ENCODE measurements around the gene FBN1. TPM values are rescaled to one million over a fixed set of nuclear protein-coding genes. Genes with fewer than 3 reads are reported as not detected.

FBN1 gene
- total RNA-seq, 2 donors from 2014 or later = 57.1 to 84.9 TPM

- H3K9me3 ChIP-seq = no peaks in the 10 kb centered on the region
- H3K4me1 ChIP-seq = peaks cover 0 to 11% of the 10 kb centered on the region in 2 donors
- no peak for DNase-seq (ENCODE audit: low spot score)
Measured at GRCh38 chr15:48643776-48644466, 1.6 kb downstream of the FBN1 start.

GRCh38 chr15:48643206-48643605, 2.3 kb downstream of the FBN1 start:
- Histone ChIP-seq H3K27ac (peak overlapping the region; percentile 86 to 92), H3K36me3 (no peaks in the 10 kb centered on the region), H3K4me1 (peaks cover 0 to 11% of the 10 kb centered on the region in 2 donors), H3K9me3 (no peaks in the 10 kb centered on the region), H3K27me3 (no peaks in the 10 kb centered on the region), H3K4me3 (peak overlapping the region; percentile 70 to 88)
- no peak for TF ChIP-seq CTCF (IDR thresholded peaks at IDR 0.05)
- DNase-seq (ENCODE audit: low spot score) = no peak

More at GRCh38 chr15:48643776-48644466, 1.6 kb downstream of the FBN1 start:
- Histone ChIP-seq H3K36me3 (no peaks in the 10 kb centered on the region), H3K27ac (peak overlapping the region; percentile 86 to 92), H3K4me3 (peak overlapping the region; percentile 70 to 88), H3K27me3 (no peaks in the 10 kb centered on the region)
- no peak for TF ChIP-seq CTCF (IDR thresholded peaks at IDR 0.05)

GRCh38 chr15:48642795-48643194, 2.7 kb downstream of the FBN1 start:
- H3K9me3 ChIP-seq = no peaks in the 10 kb centered on the region
- H3K27me3 ChIP-seq = no peaks in the 10 kb centered on the region
- peaks cover 0 to 11% of the 10 kb centered on the region in 2 donors for H3K4me1 ChIP-seq
- peak overlapping the region; percentile 86 to 92 for H3K27ac ChIP-seq
- no peak for TF ChIP-seq CTCF (IDR thresholded peaks at IDR 0.05)
- no peak for DNase-seq (ENCODE audit: low spot score)
- H3K36me3 ChIP-seq = no peaks in the 10 kb centered on the region
- peak overlapping the region; percentile 70 to 88 for H3K4me3 ChIP-seq

GRCh38 chr15:48641416-48641815, 4.1 kb downstream of the FBN1 start:
- Histone ChIP-seq H3K4me3 (peak overlapping the region; percentile 20 to 88), H3K4me1 (peaks cover 0 to 6% of the 10 kb centered on the region in 2 donors), H3K36me3 (no peaks in the 10 kb centered on the region), H3K9me3 (no peaks in the 10 kb centered on the region), H3K27ac (no peak overlapping the region), H3K27me3 (no peaks in the 10 kb centered on the region)
- TF ChIP-seq CTCF (IDR thresholded peaks at IDR 0.05) = peak in 1 of 2 donors; percentile 64
- no peak for DNase-seq (ENCODE audit: low spot score)

- Histone ChIP-seq H3K4me3 (no peak overlapping the region), H3K27me3 (no peaks in the 10 kb centered on the region), H3K9me3 (no peaks in the 10 kb centered on the region), H3K27ac (no peak overlapping the region), H3K36me3 (no peaks in the 10 kb centered on the region), H3K4me1 (no peaks in the 10 kb centered on the region)
- DNase-seq (ENCODE audit: low spot score) = no peak
- TF ChIP-seq CTCF (IDR thresholded peaks at IDR 0.05) = no peak
Measured at GRCh38 chr15:48638963-48639362, 6.5 kb downstream of the FBN1 start.

- no peak overlapping the region for H3K27ac ChIP-seq
- TF ChIP-seq CTCF (IDR thresholded peaks at IDR 0.05) = no peak
- no peaks in the 10 kb centered on the region for H3K9me3 ChIP-seq
- H3K4me1 ChIP-seq = peaks cover 0 to 8% of the 10 kb centered on the region in 2 donors
- H3K27me3 ChIP-seq = no peaks in the 10 kb centered on the region
- no peaks in the 10 kb centered on the region for H3K36me3 ChIP-seq
- H3K4me3 ChIP-seq = no peak overlapping the region
- no peak for DNase-seq (ENCODE audit: low spot score)
Measured at GRCh38 chr15:48637639-48638038, 7.9 kb downstream of the FBN1 start.

Measured in right atrium auricular region (tissue), 2 donors.